Measurements from ENCODE around the gene RAPSN.

DNA sequence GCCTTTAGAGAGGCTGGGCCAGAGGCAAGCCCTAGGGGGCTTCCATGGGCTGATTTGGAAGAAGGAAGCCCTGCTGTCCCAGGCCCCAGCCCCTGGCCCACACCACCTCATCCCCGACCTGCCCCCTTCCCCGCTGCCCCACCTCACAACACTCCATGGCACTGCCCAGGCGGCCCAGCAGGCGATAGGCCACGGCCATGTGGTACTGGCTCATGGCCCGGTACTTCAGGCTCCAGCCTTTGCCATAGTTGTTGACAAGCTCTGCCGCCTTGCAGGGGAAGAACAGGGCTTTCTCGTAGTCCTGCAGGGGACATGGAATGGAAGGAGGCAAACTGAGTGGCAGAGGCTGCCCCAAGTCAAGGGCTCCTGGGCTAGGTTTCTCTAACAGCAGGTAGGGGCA, 6.4 kb downstream of the RAPSN start:
- TF ChIP-seq, protein P1, sequence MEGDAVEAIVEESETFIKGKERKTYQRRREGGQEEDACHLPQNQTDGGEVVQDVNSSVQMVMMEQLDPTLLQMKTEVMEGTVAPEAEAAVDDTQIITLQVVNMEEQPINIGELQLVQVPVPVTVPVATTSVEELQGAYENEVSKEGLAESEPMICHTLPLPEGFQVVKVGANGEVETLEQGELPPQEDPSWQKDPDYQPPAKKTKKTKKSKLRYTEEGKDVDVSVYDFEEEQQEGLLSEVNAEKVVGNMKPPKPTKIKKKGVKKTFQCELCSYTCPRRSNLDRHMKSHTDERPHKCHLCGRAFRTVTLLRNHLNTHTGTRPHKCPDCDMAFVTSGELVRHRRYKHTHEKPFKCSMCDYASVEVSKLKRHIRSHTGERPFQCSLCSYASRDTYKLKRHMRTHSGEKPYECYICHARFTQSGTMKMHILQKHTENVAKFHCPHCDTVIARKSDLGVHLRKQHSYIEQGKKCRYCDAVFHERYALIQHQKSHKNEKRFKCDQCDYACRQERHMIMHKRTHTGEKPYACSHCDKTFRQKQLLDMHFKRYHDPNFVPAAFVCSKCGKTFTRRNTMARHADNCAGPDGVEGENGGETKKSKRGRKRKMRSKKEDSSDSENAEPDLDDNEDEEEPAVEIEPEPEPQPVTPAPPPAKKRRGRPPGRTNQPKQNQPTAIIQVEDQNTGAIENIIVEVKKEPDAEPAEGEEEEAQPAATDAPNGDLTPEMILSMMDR (tag by site-specific recombination; IDR thresholded peaks at IDR 0.05) = no peak
- TF ChIP-seq ZNF658 (tag by site-specific recombination; IDR thresholded peaks at IDR 0.05) (no peak), ZNF350 (tag by site-specific recombination; IDR thresholded peaks at IDR 0.05) (no peak), ZNF174 (tag by site-specific recombination; IDR thresholded peaks at IDR 0.05) (no peak)
